SW480 (cell line): ENCODE measurements around the gene HELT.

Experiments used
- DNase-seq: peaks from one replicate; pipeline ENCODE4 v3.0.0-alpha.2; 2016; ENCODE audit warnings: low spot score

The HELT gene

GRCh38 chr4:185003596-185004351 lies 14.5 kb upstream of the HELT start:
- no peak for DNase-seq

GRCh38 chr4:185004562-185005218 lies 13.6 kb upstream of the HELT start:
- DNase-seq: no peak

GRCh38 chr4:185005219-185005819 lies 13.0 kb upstream of the HELT start:
- DNase-seq: peak; percentile 59

- DNase-seq: peak; percentile 13
These were observed 6.9 kb upstream of the HELT start for GRCh38 chr4:185011408-185011807.

GRCh38 chr4:185013417-185014125 lies 4.7 kb upstream of the HELT start:
- DNase-seq: no peak

GRCh38 chr4:185015108-185015507 lies 3.2 kb upstream of the HELT start:
- no peak for DNase-seq

- no peak for DNase-seq
These were observed 2.0 kb upstream of the HELT start for GRCh38 chr4:185016101-185016940.

GRCh38 chr4:185016946-185017758 lies 1.1 kb upstream of the HELT start:
- no peak for DNase-seq

GRCh38 chr4:185018834-185019455 lies 655 bp downstream of the HELT start:
- DNase-seq: no peak

GRCh38 chr4:185019456-185020292 lies 1.4 kb downstream of the HELT start:
- no peak for DNase-seq

- no peak for DNase-seq
These were observed 2.1 kb downstream of the HELT start for GRCh38 chr4:185020293-185020808.

- DNase-seq: no peak
These were observed 2.8 kb downstream of the HELT start for GRCh38 chr4:185020863-185021761.

GRCh38 chr4:185023471-185023870 lies 5.2 kb downstream of the HELT start:
- no peak for DNase-seq

- no peak for DNase-seq
These were observed 10.3 kb downstream of the HELT start for GRCh38 chr4:185028625-185029024.

GRCh38 chr4:185031611-185032010 lies 13.3 kb downstream of the HELT start:
- no peak for DNase-seq

GRCh38 chr4:185033072-185033471 lies 14.8 kb downstream of the HELT start:
- DNase-seq: no peak

- no peak for DNase-seq
These were observed 15.7 kb downstream of the HELT start for GRCh38 chr4:185033950-185034349.

- DNase-seq: no peak
These were observed 17.0 kb downstream of the HELT start for GRCh38 chr4:185035284-185035683.
